ENCODE results near the gene TMEM178B. TPM values are rescaled to one million over a fixed set of nuclear protein-coding genes. Genes with fewer than 3 reads are reported as not detected.
A peak's percentile ranks its signal among the peaks of the same experiment; 100 is the strongest.

The TMEM178B gene
- total RNA-seq, 1 donor from 2014 or later: 35.9 TPM

GRCh38 chr7:141431711-141432110 is 357.8 kb downstream of the TMEM178B start:
- TF ChIP-seq CTCF (IDR thresholded peaks at IDR 0.05; ENCODE audit: borderline replicate concordance): no peak
- intact Hi-C loops (cut with micrococcal nuclease): no loop called here
- H3K9me3 ChIP-seq (replicated peaks): peaks cover 11% of the 10 kb centered on the region
- no peak overlapping the region for H3K4me3 ChIP-seq
- H3K4me1 ChIP-seq: peaks cover 37% of the 10 kb centered on the region
- H3K27me3 ChIP-seq (ENCODE audit: low read depth): no peaks in the 10 kb centered on the region
- H3K27ac ChIP-seq (replicated peaks): no peak overlapping the region
- H3K36me3 ChIP-seq: no peaks in the 10 kb centered on the region
- no peak for DNase-seq

GRCh38 chr7:141433698-141434097 is 359.8 kb downstream of the TMEM178B start:
- H3K36me3 ChIP-seq: no peaks in the 10 kb centered on the region
- no peak for DNase-seq
- intact Hi-C loops (cut with micrococcal nuclease): no loop called here
- H3K4me1 ChIP-seq: peaks cover 37% of the 10 kb centered on the region
- H3K27ac ChIP-seq (replicated peaks): no peak overlapping the region
- no peaks in the 10 kb centered on the region for H3K9me3 ChIP-seq (replicated peaks)
- no peaks in the 10 kb centered on the region for H3K27me3 ChIP-seq (ENCODE audit: low read depth)
- no peak for TF ChIP-seq CTCF (IDR thresholded peaks at IDR 0.05; ENCODE audit: borderline replicate concordance)
- no peak overlapping the region for H3K4me3 ChIP-seq

GRCh38 chr7:141436139-141436538 is 362.3 kb downstream of the TMEM178B start:
- H3K9me3 ChIP-seq (replicated peaks): no peaks in the 10 kb centered on the region
- H3K27me3 ChIP-seq (ENCODE audit: low read depth): no peaks in the 10 kb centered on the region
- no peak for DNase-seq
- no peak overlapping the region for H3K27ac ChIP-seq (replicated peaks)
- intact Hi-C loops (cut with micrococcal nuclease): no loop called here
- H3K36me3 ChIP-seq: no peaks in the 10 kb centered on the region
- H3K4me3 ChIP-seq: no peak overlapping the region
- peaks cover 43% of the 10 kb centered on the region for H3K4me1 ChIP-seq
- TF ChIP-seq CTCF (IDR thresholded peaks at IDR 0.05; ENCODE audit: borderline replicate concordance): no peak

- no peaks in the 10 kb centered on the region for H3K36me3 ChIP-seq
- intact Hi-C loops (cut with micrococcal nuclease): no loop called here
- H3K27me3 ChIP-seq (ENCODE audit: low read depth): no peaks in the 10 kb centered on the region
- no peaks in the 10 kb centered on the region for H3K9me3 ChIP-seq (replicated peaks)
- no peak for TF ChIP-seq CTCF (IDR thresholded peaks at IDR 0.05; ENCODE audit: borderline replicate concordance)
- peaks cover 43% of the 10 kb centered on the region for H3K4me1 ChIP-seq
- H3K27ac ChIP-seq (replicated peaks): no peak overlapping the region
- DNase-seq: no peak
- H3K4me3 ChIP-seq: no peak overlapping the region
These were observed 362.8 kb downstream of the TMEM178B start for GRCh38 chr7:141436575-141437075.

- H3K36me3 ChIP-seq: no peaks in the 10 kb centered on the region
- intact Hi-C loops (cut with micrococcal nuclease): no loop called here
- no peaks in the 10 kb centered on the region for H3K9me3 ChIP-seq (replicated peaks)
- no peaks in the 10 kb centered on the region for H3K27me3 ChIP-seq (ENCODE audit: low read depth)
- peaks cover 54% of the 10 kb centered on the region for H3K4me1 ChIP-seq
- H3K27ac ChIP-seq (replicated peaks): peak overlapping the region; percentile 12
- DNase-seq: no peak
- TF ChIP-seq CTCF (IDR thresholded peaks at IDR 0.05; ENCODE audit: borderline replicate concordance): no peak
- H3K4me3 ChIP-seq: no peak overlapping the region
These were observed 365.3 kb downstream of the TMEM178B start for GRCh38 chr7:141439164-141439563.

Data from left ventricle myocardium inferior (tissue), 1 donor.